ENCODE results near the gene RFC3. TPM values are rescaled to one million over a fixed set of nuclear protein-coding genes. Genes with fewer than 3 reads are reported as not detected.

The RFC3 gene
- total RNA-seq, 1 experiment from 2014 or later = 38.2 TPM

GRCh38 chr13:33842207-33842606 is 24.3 kb downstream of the RFC3 start:
- RAD21 ChIA-PET (ENCODE audit: low non-redundant PET in 1 of 2, low total read pairs in 2 of 2, uncharacterized antibody in 2 of 2, unreplicated experiment in 2 of 2) = no interaction called here

GRCh38 chr13:33842986-33843385 is 25.0 kb downstream of the RFC3 start:
- Histone ChIP-seq H3K9me2 (ENCODE audit: insufficient read depth) (no peaks in the 10 kb centered on the region), H3K9ac (ENCODE audit: low read length) (no peak overlapping the region), H3K27me3 (ENCODE audit: insufficient read depth, low read length) (no peaks in the 10 kb centered on the region), H3K36me3 (ENCODE audit: control insufficient read depth in 1 of 2, insufficient read depth in 2 of 2, low read length in 2 of 2) (peaks cover 11 to 19% of the 10 kb centered on the region in 2 experiments; a peak in 2 of 4 replicates), H3K27ac (ENCODE audit: low read depth, low read length) (no peak overlapping the region), H2AFZ (ENCODE audit: low read depth, low read length, poor library complexity, severe bottlenecking) (no peak overlapping the region), H4K20me1 (ENCODE audit: insufficient read depth) (0 out of 2 replicates have a peak, but pooled peaks cover 3% of the 10 kb centered on the region), H3K4me1 (ENCODE audit: control insufficient read depth in 1 of 2, insufficient read depth in 2 of 2, low read length in 2 of 2) (no peaks in the 10 kb centered on the region), H3K4me2 (ENCODE audit: low read length) (no peak overlapping the region), H3K79me2 (ENCODE audit: insufficient read depth, low read length) (peaks cover 22% of the 10 kb centered on the region), H3K4me3 (replicated peaks in 1 of 2; ENCODE audit: low read depth in 1 of 2, low read length in 2 of 2) (no peak overlapping the region), H3K9me3 (ENCODE audit: control insufficient read depth in 1 of 2, insufficient read depth in 1 of 2, low read depth in 1 of 2, low read length in 2 of 2) (no peaks in the 10 kb centered on the region)
- intact Hi-C loops (cut with micrococcal nuclease) = no loop called here
- RAD21 ChIA-PET (ENCODE audit: low non-redundant PET in 1 of 2, low total read pairs in 2 of 2, uncharacterized antibody in 2 of 2, unreplicated experiment in 2 of 2) = no interaction called here
- CTCF ChIA-PET = no interaction called here
- no TSS peak for BruUV-seq (replicated peaks)
- no peak for ATAC-seq
- POLR2A ChIA-PET = no interaction called here
- no peak for DNase-seq (ENCODE audit: low read depth, low spot score)
- no peak for TF ChIP-seq SP1 (IDR thresholded peaks at IDR 0.05; ENCODE audit: low read depth)
- TF ChIP-seq ZBTB33 (IDR thresholded peaks at IDR 0.05; ENCODE audit: extremely low read depth, insufficient replicate concordance, low read length) = no peak
- TF ChIP-seq EGR1 (IDR thresholded peaks at IDR 0.05; ENCODE audit: low read depth) = no peak
- no peak for TF ChIP-seq POLR2A (IDR thresholded peaks at IDR 0.05; ENCODE audit: borderline replicate concordance, extremely low read depth, insufficient read depth, insufficient read length)
- TF ChIP-seq ELF1 (IDR thresholded peaks at IDR 0.05; ENCODE audit: borderline replicate concordance, low read depth) = no peak
- no peak for TF ChIP-seq RAD21 (IDR thresholded peaks at IDR 0.05; ENCODE audit: low read depth)

More at GRCh38 chr13:33842207-33842606, 24.3 kb downstream of the RFC3 start:
- H3K36me3 ChIP-seq (ENCODE audit: control insufficient read depth in 1 of 2, insufficient read depth in 2 of 2, low read length in 2 of 2) = peaks cover 11 to 12% of the 10 kb centered on the region in 2 experiments; a peak in 2 of 4 replicates
- H3K9me3 ChIP-seq (ENCODE audit: control insufficient read depth in 1 of 2, insufficient read depth in 1 of 2, low read depth in 1 of 2, low read length in 2 of 2) = no peaks in the 10 kb centered on the region
- no peak overlapping the region for H3K4me3 ChIP-seq (replicated peaks in 1 of 2; ENCODE audit: low read depth in 1 of 2, low read length in 2 of 2)
- H2AFZ ChIP-seq (ENCODE audit: low read depth, low read length, poor library complexity, severe bottlenecking) = no peak overlapping the region
- H3K27me3 ChIP-seq (ENCODE audit: insufficient read depth, low read length) = no peaks in the 10 kb centered on the region
- 0 out of 2 replicates have a peak, but pooled peaks cover 3% of the 10 kb centered on the region for H4K20me1 ChIP-seq (ENCODE audit: insufficient read depth)
- no peak for TF ChIP-seq RAD21 (IDR thresholded peaks at IDR 0.05; ENCODE audit: low read depth)
- TF ChIP-seq CEBPB (IDR thresholded peaks at IDR 0.05; ENCODE audit: low read depth) = no peak
- TF ChIP-seq ELF1 (IDR thresholded peaks at IDR 0.05; ENCODE audit: borderline replicate concordance, low read depth) = no peak
- no peak for TF ChIP-seq JUND (IDR thresholded peaks at IDR 0.05)
- TF ChIP-seq POLR2AphosphoS5 (IDR thresholded peaks at IDR 0.05; ENCODE audit: low read depth, low read length) = no peak
- no peak for TF ChIP-seq CTCF (IDR thresholded peaks at IDR 0.05 in 2 of 3, conservative IDR thresholded peaks at IDR 0.05 in 1 of 3; ENCODE audit: borderline replicate concordance in 1 of 3, insufficient read depth in 1 of 3, low read depth in 2 of 3, low read length in 2 of 3)
- no peak for TF ChIP-seq EZH2phosphoT487 (IDR thresholded peaks at IDR 0.05; ENCODE audit: borderline replicate concordance)
- no peak for ATAC-seq
- no peak overlapping the region for H3K9ac ChIP-seq (ENCODE audit: low read length)
- peaks cover 22% of the 10 kb centered on the region for H3K79me2 ChIP-seq (ENCODE audit: insufficient read depth, low read length)
- CTCF ChIA-PET = no interaction called here
- H3K27ac ChIP-seq (ENCODE audit: low read depth, low read length) = no peak overlapping the region
- intact Hi-C loops (cut with micrococcal nuclease) = no loop called here
- BruUV-seq (replicated peaks) = no TSS peak
- DNase-seq (ENCODE audit: low read depth, low spot score) = no peak
- H3K4me2 ChIP-seq (ENCODE audit: low read length) = no peak overlapping the region
- POLR2A ChIA-PET = no interaction called here
- no peaks in the 10 kb centered on the region for H3K9me2 ChIP-seq (ENCODE audit: insufficient read depth)
- H3K4me1 ChIP-seq (ENCODE audit: control insufficient read depth in 1 of 2, insufficient read depth in 2 of 2, low read length in 2 of 2) = no peaks in the 10 kb centered on the region
